OCI-LY1 (cell line): Measurements from ENCODE around the gene SCYGR8.

Experiments
- EZH2 ChIP-seq: fragments of 200-600 bp; sonication (generic), shearing (Covaris generic); IDR thresholded peaks from 2 replicates; pipeline ENCODE4 v1.8.0; 2017; ENCODE audit warnings: borderline replicate concordance, mixed run types, mild to moderate bottlenecking, antibody characterized with exemption, low read length, moderate library complexity, mixed read lengths
- TF ChIP-seq, protein P1 (sequence below): fragments of 200-600 bp; sonication (generic), shearing (Covaris generic); IDR thresholded peaks from 2 replicates; pipeline ENCODE4 v1.5.1; 2017; ENCODE audit warnings: mild to moderate bottlenecking, antibody characterized with exemption, low read length, moderate library complexity, mixed read lengths

DNA sequence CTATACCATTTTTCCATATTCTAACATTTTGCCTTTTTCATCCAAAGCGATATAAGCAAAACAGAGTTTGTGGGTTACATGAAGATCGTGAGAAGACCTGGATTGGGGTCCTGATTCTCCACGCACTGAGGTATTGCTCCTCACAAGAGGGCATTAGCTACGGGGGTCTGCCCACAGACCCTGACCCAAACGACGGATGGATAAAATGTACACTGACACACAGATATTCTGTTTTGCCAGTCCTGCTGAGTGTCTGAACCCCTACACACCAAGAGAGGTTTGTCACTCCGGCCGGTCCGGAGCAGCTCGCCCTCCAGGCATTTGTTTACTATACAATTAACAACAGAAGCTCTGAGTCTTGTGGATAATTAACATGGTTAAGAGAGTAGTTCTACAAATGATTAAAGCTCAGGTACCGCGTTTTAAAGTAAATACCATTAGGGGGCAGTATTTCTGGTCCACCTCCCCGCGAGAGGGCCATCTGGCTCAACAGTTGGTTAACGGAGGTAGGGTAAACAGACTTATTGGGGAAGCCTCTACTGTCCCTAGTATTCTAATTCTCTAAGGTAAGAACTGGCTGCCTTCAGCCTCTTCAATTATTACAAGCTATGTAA is 28.4 kb downstream of the SCYGR8 start:
- TF ChIP-seq, protein P1, sequence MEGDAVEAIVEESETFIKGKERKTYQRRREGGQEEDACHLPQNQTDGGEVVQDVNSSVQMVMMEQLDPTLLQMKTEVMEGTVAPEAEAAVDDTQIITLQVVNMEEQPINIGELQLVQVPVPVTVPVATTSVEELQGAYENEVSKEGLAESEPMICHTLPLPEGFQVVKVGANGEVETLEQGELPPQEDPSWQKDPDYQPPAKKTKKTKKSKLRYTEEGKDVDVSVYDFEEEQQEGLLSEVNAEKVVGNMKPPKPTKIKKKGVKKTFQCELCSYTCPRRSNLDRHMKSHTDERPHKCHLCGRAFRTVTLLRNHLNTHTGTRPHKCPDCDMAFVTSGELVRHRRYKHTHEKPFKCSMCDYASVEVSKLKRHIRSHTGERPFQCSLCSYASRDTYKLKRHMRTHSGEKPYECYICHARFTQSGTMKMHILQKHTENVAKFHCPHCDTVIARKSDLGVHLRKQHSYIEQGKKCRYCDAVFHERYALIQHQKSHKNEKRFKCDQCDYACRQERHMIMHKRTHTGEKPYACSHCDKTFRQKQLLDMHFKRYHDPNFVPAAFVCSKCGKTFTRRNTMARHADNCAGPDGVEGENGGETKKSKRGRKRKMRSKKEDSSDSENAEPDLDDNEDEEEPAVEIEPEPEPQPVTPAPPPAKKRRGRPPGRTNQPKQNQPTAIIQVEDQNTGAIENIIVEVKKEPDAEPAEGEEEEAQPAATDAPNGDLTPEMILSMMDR: peak; percentile 51; the same call in 1 of the 2 replicates
- TF ChIP-seq EZH2: no peak
